NB4 (cell line): ENCODE results near the gene FCRL3.
A peak's percentile ranks its signal among the peaks of the same experiment; 100 is the strongest.

Source experiments
- DNase-seq: peaks from one replicate; pipeline ENCODE4 v3.0.0; 2010; ENCODE audit warnings: low read depth
- H3K4me3 ChIP-seq: one replicate; pipeline ENCODE4 v1.5.1; 2011; ENCODE audit warnings: mild to moderate bottlenecking, low read depth, low read length, moderate library complexity
- CTCF ChIP-seq: IDR thresholded peaks from one replicate; pipeline ENCODE4 v1.5.1; 2012; ENCODE audit warnings: low read depth, low read length
- MAX ChIP-seq: IDR thresholded peaks from 2 replicates; pipeline ENCODE4 v1.6.1; 2011; ENCODE audit warnings: low read depth, low read length
- MYC ChIP-seq: IDR thresholded peaks from 2 replicates; pipeline ENCODE4 v1.6.1; 2011; ENCODE audit warnings: low read depth, low read length
- POLR2A ChIP-seq: IDR thresholded peaks from 2 replicates; pipeline ENCODE4 v1.6.1; 2011; ENCODE audit warnings: mild to moderate bottlenecking; ENCODE audit not compliant: insufficient read length; ENCODE audit errors: extremely low read depth

FCRL3 gene

GRCh38 chr1:157695417-157695816 is 5.2 kb downstream of the FCRL3 start:
- H3K4me3 ChIP-seq = no peak overlapping the region
- TF ChIP-seq MYC (no peak), MAX (no peak), POLR2A (no peak), CTCF (no peak)
- DNase-seq = no peak

- TF ChIP-seq CTCF (peak; percentile 66), MAX (no peak)
- H3K4me3 ChIP-seq = no peak overlapping the region
- DNase-seq = peak; percentile 54
These were observed 9.2 kb downstream of the FCRL3 start for GRCh38 chr1:157691285-157691920.

- no peak for TF ChIP-seq MAX
- H3K4me3 ChIP-seq = no peak overlapping the region
- no peak for DNase-seq
These were observed 17.7 kb downstream of the FCRL3 start for GRCh38 chr1:157682710-157683437.

GRCh38 chr1:157678721-157679120 is 21.8 kb downstream of the FCRL3 start:
- H3K4me3 ChIP-seq = no peak overlapping the region
- TF ChIP-seq MAX (no peak), POLR2A (no peak), MYC (no peak), CTCF (no peak)
- DNase-seq = no peak

- no peak overlapping the region for H3K4me3 ChIP-seq
- DNase-seq = no peak
- no peak for TF ChIP-seq MYC
- no peak for TF ChIP-seq MAX
- TF ChIP-seq POLR2A = no peak
- TF ChIP-seq CTCF = no peak
These were observed 27.6 kb downstream of the FCRL3 start for GRCh38 chr1:157673008-157673407.

- H3K4me3 ChIP-seq = no peak overlapping the region
- DNase-seq = no peak
- TF ChIP-seq MYC = no peak
- no peak for TF ChIP-seq POLR2A
- TF ChIP-seq MAX = no peak
- TF ChIP-seq CTCF = no peak
These were observed 28.7 kb downstream of the FCRL3 start for GRCh38 chr1:157671895-157672294.
